ENCODE data around the gene ENG.
"Not testable (repeated sequence)": the region's sequence is repeated elsewhere in the genome, so short reads cannot be mapped to it uniquely, and the experiment has no call there.

The ENG gene

GRCh38 chr9:127838375-127839078 lies 15.9 kb downstream of the ENG start:
- no peak for DNase-seq

- no peak for DNase-seq
Observed at GRCh38 chr9:127837346-127837745, 17.1 kb downstream of the ENG start.

- DNase-seq = not testable (repeated sequence)
Observed at GRCh38 chr9:127836561-127836960, 17.9 kb downstream of the ENG start.

- DNase-seq = no peak
Observed at GRCh38 chr9:127835991-127836516, 18.4 kb downstream of the ENG start.

GRCh38 chr9:127833555-127833954 lies 20.9 kb downstream of the ENG start:
- no peak for DNase-seq

GRCh38 chr9:127832248-127832647 lies 22.2 kb downstream of the ENG start:
- no peak for DNase-seq

- no peak for DNase-seq
Observed at GRCh38 chr9:127829205-127829906, 25.1 kb downstream of the ENG start.

GRCh38 chr9:127828262-127829031 lies 26.0 kb downstream of the ENG start:
- DNase-seq = peak; percentile 20

- no peak for DNase-seq
Observed at GRCh38 chr9:127826253-127826913, 28.1 kb downstream of the ENG start.

- no peak for DNase-seq
Observed at GRCh38 chr9:127825319-127826051, 29.0 kb downstream of the ENG start.

- no peak for DNase-seq
Observed at GRCh38 chr9:127822108-127822507, 32.4 kb downstream of the ENG start.

GRCh38 chr9:127818574-127818973 lies 35.9 kb downstream of the ENG start:
- DNase-seq = no peak

- peak; percentile 65 for DNase-seq
Observed at GRCh38 chr9:127817881-127818434, 36.5 kb downstream of the ENG start.

- no peak for DNase-seq
Observed at GRCh38 chr9:127816728-127817127, 37.7 kb downstream of the ENG start.

- no peak for DNase-seq
Observed at GRCh38 chr9:127816362-127816725, 38.1 kb downstream of the ENG start.

GRCh38 chr9:127815512-127816361 lies 38.7 kb downstream of the ENG start:
- DNase-seq = no peak

GRCh38 chr9:127814619-127815511 lies 39.6 kb downstream of the ENG start:
- DNase-seq = no peak

- no peak for DNase-seq
Observed at GRCh38 chr9:127813686-127814226, 40.7 kb downstream of the ENG start.

- no peak for DNase-seq
Observed at GRCh38 chr9:127812936-127813675, 41.4 kb downstream of the ENG start.
